H1 (cell line): ENCODE results near the gene GABBR1. TPM values are rescaled to one million over a fixed set of nuclear protein-coding genes. Genes with fewer than 3 reads are reported as not detected.

ENCODE experiments used
- CTCF ChIA-PET: fragments of 300-600 bp; sonication (Branson Sonifier 250); formaldehyde crosslinking; loops from one replicate; lab custom pipeline; 2021; ENCODE audit not compliant: partially characterized antibody; lab: Charles Lee
- POLR2A ChIA-PET: fragments of 300-600 bp; sonication (Branson Sonifier 250); formaldehyde crosslinking; loops from one replicate; lab custom pipeline; 2021; ENCODE audit warnings: inconsistent platforms; ENCODE audit not compliant: partially characterized antibody; lab: Charles Lee
- DNase-seq, 2 experiments: peaks; one replicate each; pipeline versions ENCODE4 v3.0.0 to v3.0.0-alpha.2; 2010 to 2022; ENCODE audit warnings: low spot score in 2 of 2, low read depth in 1 of 2, mixed read lengths in 1 of 2
- FAIRE-seq: peaks from 2 replicates; lab custom pipeline; 2011; peaks lifted over from hg19 to GRCh38; lab: Jason Lieb, UNC
- H2AFZ ChIP-seq: 2 replicates; pipeline ENCODE4 v1.8.1; 2012; ENCODE audit warnings: low read length, inconsistent platforms
- H2AK5ac ChIP-seq: 2 replicates; pipeline ENCODE4 v1.6.1; 2013; ENCODE audit warnings: low read depth, low read length
- H2BK120ac ChIP-seq: replicated peaks from 2 replicates; pipeline ENCODE3; 2013; ENCODE audit warnings: low read depth, low read length, inconsistent platforms
- H2BK12ac ChIP-seq: 2 replicates; pipeline ENCODE4 v1.6.1; 2013; ENCODE audit warnings: low read depth, low read length
- H2BK15ac ChIP-seq: 2 replicates; pipeline ENCODE4 v1.6.1; 2013; ENCODE audit warnings: low read length
- H2BK20ac ChIP-seq: 2 replicates; pipeline ENCODE4 v1.6.1; 2013; ENCODE audit warnings: low read length
- H2BK5ac ChIP-seq: 2 replicates; pipeline ENCODE4 v1.6.1; 2013; ENCODE audit warnings: low read depth, low read length
- H3K14ac ChIP-seq: 2 replicates; pipeline ENCODE4 v1.6.1; 2013; ENCODE audit warnings: inconsistent platforms; ENCODE audit not compliant: insufficient read length
- H3K18ac ChIP-seq: 2 replicates; pipeline ENCODE4 v1.6.1; 2013; ENCODE audit warnings: low read length; ENCODE audit errors: extremely low read depth
- H3K23ac ChIP-seq: 2 replicates; pipeline ENCODE4 v1.6.1; 2013; ENCODE audit warnings: inconsistent platforms; ENCODE audit not compliant: insufficient read length
- H3K23me2 ChIP-seq: 2 replicates; pipeline ENCODE4 v1.6.1; 2013; ENCODE audit warnings: low read depth, low read length
- H3K27ac ChIP-seq: 2 replicates; pipeline ENCODE4 v1.6.1; 2011; ENCODE audit warnings: low read depth, low read length, inconsistent platforms
- H3K27me3 ChIP-seq, 4 experiments: replicated peaks in 1 of 4; 1 replicate in 1 of 4; 2 replicates in 3 of 4; pipeline versions ENCODE4 v1.6.1 to v1.8.1; 2011 to 2013; ENCODE audit warnings: low read length in 3 of 4, mild to moderate bottlenecking in 3 of 4, inconsistent platforms in 2 of 4, mixed read lengths in 2 of 4, moderate library complexity in 1 of 4; ENCODE audit not compliant: control insufficient read depth in 3 of 4, insufficient read depth in 3 of 4; ENCODE audit errors: extremely low read depth in 1 of 4
- H3K36me3 ChIP-seq, 4 experiments: 2 replicates each; pipeline versions ENCODE4 v1.6.1 to v1.8.1; 2011 to 2013; ENCODE audit warnings: mild to moderate bottlenecking in 4 of 4, low read length in 3 of 4, moderate library complexity in 2 of 4, control low read depth in 1 of 4, inconsistent platforms in 1 of 4; ENCODE audit not compliant: insufficient read depth in 4 of 4, control insufficient read depth in 2 of 4
- H3K4ac ChIP-seq: replicated peaks from 2 replicates; pipeline ENCODE3; 2013; ENCODE audit warnings: low read length, low read depth, mixed read lengths, inconsistent platforms; ENCODE audit not compliant: insufficient read length
- H3K4me1 ChIP-seq, 4 experiments: replicated peaks in 1 of 4; 1 replicate in 1 of 4; 2 replicates in 3 of 4; pipeline versions ENCODE4 v1.6.1 to v1.8.1; 2011 to 2013; ENCODE audit warnings: low read length in 3 of 4, inconsistent platforms in 2 of 4, mixed read lengths in 1 of 4; ENCODE audit not compliant: insufficient read depth in 4 of 4, control insufficient read depth in 3 of 4
- H3K4me2 ChIP-seq, 2 experiments: 2 replicates each; pipeline versions ENCODE4 v1.6.1 to v1.8.1; 2011 to 2013; ENCODE audit warnings: low read depth in 2 of 2, low read length in 2 of 2, control low read depth in 1 of 2, inconsistent platforms in 1 of 2, mild to moderate bottlenecking in 1 of 2; ENCODE audit not compliant: insufficient read depth in 1 of 2
- H3K4me3 ChIP-seq, 4 experiments: fragments of 200-600, 300-600 bp in 1 of 4; sonication (generic), shearing (Covaris generic), sonication (Bioruptor Twin) in 1 of 4; 2 replicates each; pipeline versions ENCODE4 v1.5.1 to v1.8.1; 2011 to 2016; ENCODE audit warnings: low read length in 4 of 4, low read depth in 3 of 4, control low read depth in 2 of 4, inconsistent platforms in 2 of 4, mild to moderate bottlenecking in 2 of 4, mixed read lengths in 1 of 4, moderate library complexity in 1 of 4; ENCODE audit not compliant: insufficient read depth in 2 of 4; ENCODE audit errors: extremely low read depth in 1 of 4
- H3K56ac ChIP-seq: replicated peaks from 2 replicates; pipeline ENCODE3; 2013; ENCODE audit warnings: low read depth, mild to moderate bottlenecking, mixed read lengths, low read length, inconsistent platforms; ENCODE audit not compliant: insufficient read length
- H3K79me1 ChIP-seq: 2 replicates; pipeline ENCODE4 v1.6.1; 2013; ENCODE audit warnings: low read depth, low read length, control low read depth
- H3K79me2 ChIP-seq, 2 experiments: 2 replicates each; pipeline versions ENCODE4 v1.6.1 to v1.8.1; 2012 to 2013; ENCODE audit warnings: low read length in 2 of 2, mild to moderate bottlenecking in 2 of 2, inconsistent platforms in 1 of 2; ENCODE audit not compliant: insufficient read depth in 2 of 2, control insufficient read depth in 1 of 2
- H3K9ac ChIP-seq, 4 experiments: replicated peaks in 1 of 4; 1 replicate in 1 of 4; 2 replicates in 3 of 4; pipeline versions ENCODE4 v1.6.1 to v1.8.1; 2011 to 2013; ENCODE audit warnings: low read depth in 3 of 4, low read length in 3 of 4, control low read depth in 2 of 4, mild to moderate bottlenecking in 2 of 4, moderate library complexity in 2 of 4, inconsistent platforms in 1 of 4; ENCODE audit errors: extremely low read depth in 1 of 4
- H3K9me3 ChIP-seq, 2 experiments: 2 replicates each; pipeline versions ENCODE4 v1.6.1 to v1.8.1; 2012 to 2013; ENCODE audit warnings: mild to moderate bottlenecking in 2 of 2, moderate library complexity in 2 of 2, control low read depth in 1 of 2, inconsistent platforms in 1 of 2, low read depth in 1 of 2, low read length in 1 of 2, mixed read lengths in 1 of 2; ENCODE audit not compliant: insufficient read depth in 2 of 2
- H4K20me1 ChIP-seq, 2 experiments: replicated peaks in 1 of 2; 2 replicates each; pipeline versions ENCODE3 to v1.8.1; 2011 to 2013; ENCODE audit warnings: inconsistent platforms in 2 of 2, low read length in 2 of 2, mild to moderate bottlenecking in 1 of 2; ENCODE audit not compliant: insufficient read depth in 2 of 2, control insufficient read depth in 1 of 2
- H4K5ac ChIP-seq: 2 replicates; pipeline ENCODE4 v1.6.1; 2013; ENCODE audit warnings: low read length, low read depth, mixed read lengths, inconsistent platforms; ENCODE audit not compliant: insufficient read length
- H4K8ac ChIP-seq: 2 replicates; pipeline ENCODE4 v1.8.0; 2013; ENCODE audit warnings: mild to moderate bottlenecking, moderate library complexity, low read length, inconsistent platforms; ENCODE audit not compliant: insufficient read depth; ENCODE audit errors: extremely low read depth
- H4K91ac ChIP-seq: replicated peaks from 2 replicates; pipeline ENCODE3; 2013; ENCODE audit warnings: low read length, mixed read lengths, inconsistent platforms; ENCODE audit not compliant: insufficient read length
- ASH2L ChIP-seq: fragments of 200-600, 300-600 bp; sonication (generic); IDR thresholded peaks from one replicate; pipeline ENCODE4 v1.7.1; 2017; ENCODE audit warnings: low read length
- POU5F1 ChIP-seq: IDR thresholded peaks from 2 replicates; pipeline ENCODE4 v1.6.1; 2011; ENCODE audit warnings: low read depth, mild to moderate bottlenecking, low read length, moderate library complexity
- TAF7 ChIP-seq: optimal IDR thresholded peaks from 2 replicates; pipeline ENCODE3; 2011; ENCODE audit warnings: low read depth, mild to moderate bottlenecking, inconsistent platforms, low read length, moderate library complexity, borderline replicate concordance
- WGBS, 2 experiments: shearing (Covaris generic) in 1 of 2; methylation state at CpG; one replicate each; pipeline versions ENCODE4 v1.1.6 to v1.1.7; 2013 to 2015; ENCODE audit warnings: low lambda C conversion rate in 2 of 2, mixed read lengths in 2 of 2, inconsistent platforms in 1 of 2, low coverage in 1 of 2, missing lambda C conversion rate in 1 of 2; ENCODE audit not compliant: insufficient replicate concordance in 2 of 2, insufficient coverage in 1 of 2, insufficient read length in 1 of 2; ENCODE audit errors: extremely low coverage in 1 of 2, missing lambda C conversion rate in 1 of 2; 5-methylcytosine and 5-hydroxymethylcytosine counted together
- polyA plus RNA-seq, 7 experiments: library from polyadenylated mRNA; depleted of rRNA in 3 of 7; stranded (reverse) in 5 of 7; unstranded in 2 of 7; fragments of >200 nt in 5 of 7; fragments of 200-250 nt in 2 of 7; gene quantifications; 1 replicate in 5 of 7; 2 replicates in 1 of 7; 4 replicates in 1 of 7; pipeline versions ENCODE4 v1.2.1 to v1.2.3, GENCODE V29; 2011 to 2013; ENCODE audit warnings: missing spikeins in 2 of 7, mixed read lengths in 2 of 7
- total RNA-seq: library from RNA; stranded (reverse); fragmentation: NEBNext Ultra II Directional; extraction: Animal tissue kit (Norgen Biotek cat#: 25700); gene quantifications from 2 replicates; pipeline ENCODE4 v1.2.1, GENCODE V29; 2021

Gene GABBR1
- total and polyA plus RNA-seq, 2 of the 8 experiments (the other 6 are each of a cell fraction or from before 2014, with no cell fraction given), result 75.9 to 78.3 TPM

DNA sequence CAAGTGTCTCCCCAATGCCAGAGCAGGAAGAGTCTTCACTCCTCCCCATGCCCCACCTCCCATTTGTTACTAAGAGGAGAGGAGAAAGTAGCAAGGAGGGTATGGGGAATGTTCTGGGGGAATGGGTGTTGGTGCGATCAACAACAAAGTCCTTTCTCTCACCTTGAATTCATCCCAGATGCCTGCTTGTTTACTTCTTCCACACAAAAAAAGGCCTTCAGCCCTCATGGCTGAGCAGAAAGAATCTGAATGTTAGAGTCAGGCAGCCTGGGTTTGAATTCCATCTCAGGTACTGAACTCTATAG is 33.8 kb upstream of the GABBR1 start:
- Histone ChIP-seq H3K23ac (no peak overlapping the region), H3K56ac (peak overlapping the region; percentile 5), H3K27ac (peak overlapping the region; percentile 78), H3K4me2 (peak overlapping the region; percentile 32 to 36; a peak in 3 of 4 replicates), H2AK5ac (peak overlapping the region; percentile 7; the same call in 1 of the 2 replicates), H3K18ac (peak overlapping the region; percentile 39; the same call in 1 of the 2 replicates), H3K9ac (0 out of 7 replicates have a peak overlapping the region, but pooled peaks of 1 of the 4 experiments have one; percentile 32), H2BK120ac (peak overlapping the region; percentile 56), H4K8ac (no peak overlapping the region), H3K79me2 (no peaks in the 10 kb centered on the region), H3K4me1 (peaks cover 5 to 32% (median 24%) of the 10 kb centered on the region in 4 experiments; a peak in 5 of 7 replicates), H2AFZ (no peak overlapping the region), H2BK20ac (no peak overlapping the region), H4K91ac (peak overlapping the region; percentile 59), H3K36me3 (no peaks in the 10 kb centered on the region), H2BK5ac (peak overlapping the region; percentile 83), H2BK15ac (no peak overlapping the region), H3K4me3 (peak overlapping the region in 2 of 4 experiments; percentile 1 to 3; a peak in 2 of 8 replicates), H4K5ac (peak overlapping the region; percentile 63), H3K9me3 (no peaks in the 10 kb centered on the region), H3K23me2 (no peaks in the 10 kb centered on the region), H3K79me1 (no peaks in the 10 kb centered on the region), H4K20me1 (no peaks in the 10 kb centered on the region), H3K4ac (no peak overlapping the region), H3K27me3 (no peaks in the 10 kb centered on the region), H2BK12ac (peak overlapping the region; percentile 55; the same call in 1 of the 2 replicates), H3K14ac (no peak overlapping the region)
- FAIRE-seq, result no peak
- TF ChIP-seq POU5F1 (no peak), TAF7 (peak; percentile 18), ASH2L (peak; percentile 67)
- POLR2A ChIA-PET, result interaction anchor here (0.7 to 8.4 kb wide), 9 partner anchors 9 to 683 kb away, joined by 3 to 78 read pairs (median 3); partner anchors contain the start of gene MOG
- DNase-seq, result no peak
- CTCF ChIA-PET, result interaction anchor here (2.9 to 24.4 kb wide), 4 partner anchors 10 to 30 kb away, joined by 16 to 658 read pairs (median 512); partner anchors contain the start of genes GABBR1, MOG and ZFP57
- WGBS, 2 experiments, result 62% methylated on average over 1 of the region's 1 CpG; no CpG with 5 or more reads in 1 of the 2 experiments
